GM19468 (cell line): ENCODE measurements around the gene GPR176.

Experiments
- ATAC-seq: cut with Tn5 transposase; IDR thresholded peaks from one replicate; pipeline ENCODE4 v1.9.1; 2021; ENCODE audit warnings: mild to moderate bottlenecking, moderate library complexity, moderate number of reproducible peaks; ENCODE audit not compliant: unreplicated experiment; ENCODE audit errors: extremely low read depth

The GPR176 gene

GRCh38 chr15:39761006-39761405 is 159.1 kb downstream of the GPR176 start:
- ATAC-seq = no peak

GRCh38 chr15:39756806-39757522 is 163.1 kb downstream of the GPR176 start:
- ATAC-seq = no peak

GRCh38 chr15:39752991-39753390 is 167.1 kb downstream of the GPR176 start:
- ATAC-seq = no peak

GRCh38 chr15:39752246-39752645 is 167.8 kb downstream of the GPR176 start:
- no peak for ATAC-seq
